GM12892 (cell line): Measurements from ENCODE around the gene PKDCC.
"Not testable (repeated sequence)": the region's sequence is repeated elsewhere in the genome, so short reads cannot be mapped to it uniquely, and the experiment has no call there.

Source experiments
- DNase-seq: peaks from one replicate; pipeline ENCODE4 v3.0.0; 2011; ENCODE audit not compliant: insufficient read length
- FAIRE-seq: peaks from 2 replicates; lab custom pipeline; 2011; peaks lifted over from hg19 to GRCh38; lab: Jason Lieb, UNC
- POLR2A ChIP-seq: IDR thresholded peaks from 2 replicates; pipeline ENCODE4 v1.6.1; 2011; ENCODE audit warnings: low read depth, low read length, control low read depth
- POLR2AphosphoS5 ChIP-seq: IDR thresholded peaks from 2 replicates; pipeline ENCODE4 v1.6.1; 2011; ENCODE audit warnings: low read depth, low read length, control low read depth
- TAF1 ChIP-seq: IDR thresholded peaks from 2 replicates; pipeline ENCODE4 v1.6.1; 2011; ENCODE audit warnings: low read depth, mild to moderate bottlenecking, control low read depth, low read length, borderline replicate concordance

The PKDCC gene

DNA sequence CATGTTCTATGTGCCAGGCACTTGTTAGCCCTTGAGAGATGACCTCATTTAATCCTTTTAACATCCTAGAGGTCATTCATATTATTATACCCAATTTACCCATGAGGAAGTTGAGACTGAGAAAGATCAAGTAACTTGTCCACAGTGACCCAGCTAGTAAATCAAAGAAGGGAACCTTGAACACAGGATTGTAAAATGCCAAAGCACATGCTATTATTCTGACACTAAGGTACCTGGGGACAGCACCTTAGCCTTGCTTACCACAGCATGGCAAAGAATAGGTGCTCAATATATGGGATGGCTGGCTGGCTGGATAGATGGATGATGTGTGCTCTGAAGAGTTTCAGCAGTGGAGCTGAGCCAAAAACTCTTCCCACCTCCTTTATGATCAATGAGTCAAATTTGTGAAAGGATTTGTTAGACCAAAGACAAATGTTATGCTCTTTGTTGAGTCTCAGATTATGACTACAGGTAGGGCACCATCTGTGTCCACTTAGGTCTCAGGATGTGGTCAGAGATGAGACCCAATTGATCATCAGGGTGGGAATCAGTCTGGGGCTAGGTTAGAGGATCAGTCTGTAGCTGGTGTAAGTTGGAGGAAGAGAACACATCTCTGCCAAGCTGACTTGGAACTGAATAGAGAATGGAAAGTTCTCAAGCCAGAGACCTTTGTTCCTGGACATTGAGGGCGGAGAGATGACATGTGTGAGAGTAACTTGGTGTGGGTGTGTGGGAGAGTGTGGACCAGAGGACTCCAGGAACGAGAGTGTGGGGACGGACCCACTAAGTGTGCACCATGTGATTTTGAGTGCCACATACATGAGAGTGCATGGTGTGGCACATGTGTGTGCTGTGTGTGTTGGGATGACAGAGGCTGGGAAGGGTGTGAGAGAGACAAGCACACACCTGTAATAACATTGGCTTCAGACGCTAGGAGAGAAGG, 16.3 kb upstream of the PKDCC start:
- no peak for TF ChIP-seq TAF1
- no peak for DNase-seq
- no peak for FAIRE-seq

DNA sequence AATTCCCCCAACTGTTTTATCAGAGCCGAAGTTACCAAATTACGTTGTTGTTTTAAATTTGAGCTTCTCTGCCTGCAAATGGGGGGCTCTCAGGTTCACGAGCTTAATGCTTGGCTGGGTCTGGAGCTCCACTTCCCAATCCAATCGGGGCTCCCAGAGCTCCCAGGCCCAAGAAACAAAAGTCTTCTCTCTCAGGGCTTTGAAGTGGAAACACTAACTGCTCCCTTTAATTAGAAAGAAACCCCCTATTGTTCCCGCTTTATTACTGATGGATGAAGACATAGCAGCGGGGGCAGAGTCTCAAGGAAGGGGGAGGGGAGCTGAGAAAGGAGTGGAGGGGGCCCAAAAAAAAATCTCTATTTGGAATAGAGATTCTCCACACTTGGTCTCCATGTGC, 15.6 kb upstream of the PKDCC start:
- TF ChIP-seq TAF1 (no peak), POLR2A (no peak), POLR2AphosphoS5 (no peak)
- FAIRE-seq: no peak
- DNase-seq: no peak

DNA sequence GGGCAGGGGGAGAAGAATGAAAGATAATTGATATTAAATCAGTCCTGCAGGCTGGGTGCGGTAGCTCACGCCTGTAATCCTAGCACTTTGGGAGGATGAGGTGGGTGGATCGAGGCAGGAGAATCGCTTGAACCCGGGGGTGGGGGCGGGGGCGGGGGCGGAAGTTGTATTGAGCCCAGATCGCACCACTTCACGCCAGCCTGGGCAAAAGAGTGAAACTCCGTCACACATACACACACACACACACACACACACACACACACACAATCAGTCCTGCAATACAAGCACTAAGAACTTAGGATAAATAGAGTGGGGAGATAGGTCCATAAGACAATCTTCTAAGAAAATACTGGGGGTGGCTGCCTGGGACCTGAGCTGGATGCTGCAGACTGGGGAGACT, 15.1 kb upstream of the PKDCC start:
- FAIRE-seq: no peak
- no peak for TF ChIP-seq TAF1
- no peak for DNase-seq

DNA sequence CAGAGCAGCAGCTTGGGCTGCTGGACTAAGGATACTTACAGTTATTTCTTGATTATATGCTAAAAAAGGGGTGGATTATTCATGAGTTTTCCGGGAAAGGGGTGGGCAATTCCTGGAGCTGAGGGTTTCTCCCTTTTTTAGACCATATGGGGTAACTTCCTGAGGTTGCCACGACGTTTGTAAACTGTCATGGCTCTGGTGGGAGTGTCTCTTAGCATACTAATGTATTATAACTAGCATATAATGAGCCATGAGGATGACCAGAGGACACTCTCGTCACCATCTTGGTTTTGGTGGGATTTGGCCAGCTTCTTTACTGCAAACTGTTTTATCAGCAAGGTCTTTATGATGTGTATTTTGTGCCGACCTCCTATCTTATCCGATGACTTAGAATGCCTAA, 13.7 kb upstream of the PKDCC start:
- not testable (repeated sequence) for FAIRE-seq, DNase-seq

DNA sequence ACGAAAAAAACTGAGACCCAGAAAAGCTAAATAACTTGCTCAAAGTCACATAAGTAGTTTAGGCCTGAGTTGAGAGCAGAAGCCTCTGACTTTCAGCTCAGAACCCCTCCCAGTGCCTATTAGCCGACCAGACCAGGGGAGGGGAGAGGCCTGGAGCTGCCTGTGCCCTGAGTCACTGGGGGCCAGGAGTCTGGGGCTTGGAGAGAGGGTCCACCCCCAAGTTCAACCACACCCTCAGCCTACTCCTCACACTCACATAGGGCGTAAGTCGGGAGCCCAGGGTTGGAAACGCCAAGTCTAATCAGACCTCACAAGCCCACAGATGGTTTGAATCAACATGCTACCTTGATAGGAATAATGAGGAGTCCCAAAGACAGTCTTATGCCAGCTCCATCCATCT, 12.6 kb upstream of the PKDCC start:
- FAIRE-seq (no peak), DNase-seq (no peak)
- TF ChIP-seq POLR2A (no peak), POLR2AphosphoS5 (no peak), TAF1 (no peak)

DNA sequence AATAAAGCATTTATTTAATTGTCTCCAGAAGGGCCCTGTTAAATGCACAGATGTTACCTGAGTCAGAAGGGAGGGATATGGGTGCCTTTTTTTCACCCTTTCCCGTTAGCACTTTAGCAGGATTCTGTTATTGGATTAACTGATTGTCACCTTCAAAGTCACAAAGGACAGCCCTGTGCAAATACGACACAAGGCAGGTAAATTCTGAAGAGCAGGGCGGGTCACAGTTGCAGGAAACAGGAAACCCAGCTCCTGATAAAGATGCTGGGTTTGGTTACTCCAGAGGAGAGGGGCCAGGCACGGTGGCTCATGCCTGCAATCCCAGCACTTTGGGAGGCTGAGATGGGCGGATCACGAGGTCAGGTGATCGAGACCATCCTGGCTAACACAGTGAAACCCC, 11.4 kb upstream of the PKDCC start:
- DNase-seq (no peak), FAIRE-seq (no peak)
- no peak for TF ChIP-seq POLR2AphosphoS5
- no peak for TF ChIP-seq POLR2A
- TF ChIP-seq TAF1: no peak

DNA sequence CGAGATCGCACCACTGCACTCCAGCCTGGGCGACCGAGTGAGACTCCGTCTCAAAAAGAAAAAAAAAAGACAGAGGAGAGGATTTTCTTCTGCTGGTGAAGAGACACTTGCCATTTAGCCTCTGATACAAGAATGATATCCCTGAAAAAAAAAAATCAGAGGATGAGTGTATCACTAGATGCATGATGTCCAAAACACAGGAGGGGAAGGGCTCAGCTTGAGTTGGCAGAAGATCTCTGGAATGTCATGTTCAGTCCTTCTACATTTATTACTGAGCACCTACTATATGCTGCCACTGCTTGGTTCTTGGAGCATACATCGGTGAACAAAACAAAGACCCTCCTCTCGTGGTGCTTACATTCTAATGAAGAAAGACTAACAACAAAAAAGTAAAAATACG, 10.9 kb upstream of the PKDCC start:
- no peak for DNase-seq

DNA sequence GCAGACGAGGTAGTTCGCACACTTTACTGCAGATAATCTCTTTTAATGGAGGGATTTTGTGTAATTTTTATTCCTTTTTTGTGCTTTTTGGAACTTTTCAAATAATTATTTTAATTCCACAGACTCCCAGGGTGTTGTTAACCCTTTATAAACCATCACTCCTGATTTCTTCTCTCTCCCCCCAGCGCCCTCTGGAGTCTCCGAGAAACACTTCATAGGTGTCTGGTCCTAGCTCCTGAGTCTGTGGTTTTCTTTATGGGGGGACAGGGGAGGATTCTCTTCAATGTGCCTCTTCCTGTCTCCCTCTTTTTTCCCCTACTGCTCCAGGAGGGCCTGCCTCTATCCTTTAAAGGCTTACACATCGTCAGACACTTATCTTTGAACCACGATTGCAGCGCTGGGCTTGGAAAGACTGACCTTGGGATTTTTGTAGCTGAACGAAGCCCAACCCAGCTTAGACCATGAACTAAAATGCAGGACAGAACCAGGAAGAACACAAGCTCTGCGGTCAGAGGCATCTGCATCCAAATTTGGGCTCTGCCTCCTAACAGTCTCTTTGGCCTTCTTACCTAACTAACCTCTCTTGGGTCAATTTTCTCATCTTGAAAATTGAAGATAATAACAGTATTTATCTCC, 7.1 kb upstream of the PKDCC start:
- no peak for DNase-seq
- FAIRE-seq: no peak
- TF ChIP-seq TAF1: no peak
- TF ChIP-seq POLR2A: no peak
- TF ChIP-seq POLR2AphosphoS5: no peak

More for the DNA sequence above, 10.9 kb upstream of the PKDCC start:
- FAIRE-seq: no peak
- TF ChIP-seq POLR2A (no peak), POLR2AphosphoS5 (no peak), TAF1 (no peak)

DNA sequence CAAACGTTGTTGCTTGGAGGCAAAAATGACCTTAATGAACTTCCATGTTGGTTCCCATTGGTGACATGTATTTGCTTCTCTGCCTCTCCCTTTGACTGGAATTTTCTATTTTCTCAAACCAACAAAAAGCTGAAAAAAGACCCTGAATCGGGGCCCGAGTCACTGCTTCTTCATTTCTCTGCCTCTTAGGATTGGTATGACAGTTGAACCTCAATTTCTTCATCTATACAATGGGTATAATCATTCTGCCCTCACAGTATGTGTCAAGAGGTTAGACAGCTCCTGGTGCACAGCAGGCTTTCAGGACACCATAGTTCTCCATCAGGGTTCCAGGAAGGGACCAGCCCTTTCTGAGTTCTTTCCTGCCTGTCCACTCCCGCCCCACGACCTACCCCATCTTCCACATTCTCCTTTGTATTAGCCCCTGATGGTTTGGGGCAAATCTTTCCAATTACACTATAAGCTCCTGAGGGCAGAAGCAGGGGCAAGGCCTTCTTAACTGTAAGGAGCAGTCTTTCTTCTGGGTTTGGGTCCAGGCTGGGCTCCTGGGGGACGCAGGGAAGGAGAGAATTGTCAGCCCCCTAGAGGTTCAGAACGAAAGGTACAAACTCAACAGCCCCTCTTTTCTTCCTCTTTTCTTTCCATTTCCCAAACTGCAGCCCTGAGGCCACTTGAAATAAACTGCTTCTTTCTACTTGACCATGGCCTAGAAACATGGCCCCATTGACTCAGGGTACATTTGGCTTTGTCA, 6.3 kb upstream of the PKDCC start:
- no peak for FAIRE-seq
- DNase-seq: no peak
- TF ChIP-seq TAF1 (no peak), POLR2AphosphoS5 (no peak), POLR2A (no peak)

DNA sequence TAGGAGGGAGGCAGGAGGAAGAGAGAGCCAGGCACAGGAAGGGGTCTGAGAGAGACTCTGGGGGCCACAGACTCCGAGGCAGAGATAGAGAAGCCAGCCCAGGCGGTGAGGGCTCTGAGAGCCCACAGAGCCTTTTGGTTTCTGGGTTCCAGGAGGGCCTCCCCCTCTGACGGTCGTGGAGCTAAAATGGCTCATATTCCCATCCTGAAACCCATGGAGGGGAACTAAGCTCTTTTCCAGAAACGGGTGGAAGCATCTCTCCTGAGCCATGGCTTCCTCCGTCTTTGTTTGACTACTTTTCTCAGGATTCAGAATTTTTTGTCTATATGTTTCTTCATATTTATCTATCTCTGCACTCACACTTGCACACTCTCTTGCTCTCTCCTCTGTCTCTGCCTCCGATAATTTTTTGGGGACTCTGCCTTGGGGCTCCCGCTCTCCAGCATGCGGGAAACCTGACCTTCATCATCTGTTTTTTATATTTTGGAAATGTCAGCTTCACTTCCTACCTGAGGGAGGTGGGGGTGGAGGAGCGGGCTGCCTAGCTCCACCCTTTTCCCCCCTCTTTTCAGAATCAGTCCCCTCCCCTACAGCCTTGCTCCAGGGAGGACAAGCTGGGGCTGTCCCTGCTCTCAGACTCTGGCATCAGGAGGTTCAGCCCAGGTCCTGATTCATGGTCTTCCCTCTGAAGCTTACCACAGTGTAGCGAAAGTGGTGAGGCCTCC, 5.0 kb upstream of the PKDCC start:
- TF ChIP-seq POLR2AphosphoS5: no peak
- TF ChIP-seq TAF1: no peak
- no peak for TF ChIP-seq POLR2A
- no peak for FAIRE-seq
- DNase-seq: no peak

DNA sequence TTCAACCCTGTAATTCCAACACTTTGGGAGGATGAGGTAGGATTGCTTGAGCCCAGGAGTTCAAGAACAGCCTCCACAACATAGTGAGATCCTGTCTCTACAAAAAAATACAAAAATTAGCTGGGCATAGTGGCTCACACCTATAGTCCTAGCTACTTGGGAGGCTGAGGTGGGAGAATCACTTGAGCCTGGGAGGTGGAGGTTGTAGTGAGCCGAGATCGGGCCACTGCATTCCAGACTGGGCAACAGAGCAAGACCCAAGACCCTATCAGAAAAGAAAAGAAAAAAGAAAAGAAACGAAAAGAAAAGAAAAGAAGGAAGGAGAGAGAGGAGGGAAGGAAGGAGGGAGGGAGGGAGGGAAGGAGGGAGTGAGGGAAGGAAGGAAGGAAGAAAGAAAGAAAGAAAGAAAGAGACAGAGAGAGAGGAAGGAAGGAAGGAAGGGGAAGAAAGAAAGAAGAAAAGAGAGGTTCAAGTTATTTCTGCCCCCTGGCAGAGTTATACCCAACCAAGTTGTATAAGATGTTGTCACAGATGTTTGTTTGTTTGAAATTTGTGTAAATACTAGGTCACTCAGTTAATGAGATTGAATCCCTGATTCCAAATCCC, 3.9 kb upstream of the PKDCC start:
- FAIRE-seq (no peak), DNase-seq (no peak)
- TF ChIP-seq POLR2A (no peak), TAF1 (no peak), POLR2AphosphoS5 (no peak)

DNA sequence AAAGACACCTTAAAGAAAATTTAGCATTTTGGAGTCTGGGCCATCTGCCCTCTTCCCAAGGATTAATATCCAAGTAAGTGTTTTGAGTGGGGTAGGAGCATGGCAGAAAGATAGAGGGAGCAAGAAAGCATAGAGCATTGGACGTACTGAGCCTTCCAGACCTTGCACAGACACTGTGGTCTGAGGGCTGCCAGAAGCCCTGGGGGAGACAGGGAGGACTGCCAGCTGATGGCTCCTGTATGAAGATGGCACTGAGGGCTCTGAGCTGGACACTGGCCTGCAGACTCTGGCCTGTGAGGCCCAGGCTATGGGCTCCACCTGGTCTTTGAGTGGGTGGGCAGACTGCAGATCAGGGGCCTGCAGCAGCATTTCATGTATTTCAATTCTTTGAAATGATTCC, 2.9 kb upstream of the PKDCC start:
- no peak for DNase-seq
- no peak for FAIRE-seq
- no peak for TF ChIP-seq POLR2A
- TF ChIP-seq POLR2AphosphoS5: no peak
- TF ChIP-seq TAF1: no peak
